HG03457 (cell line): Measurements from ENCODE around the gene ZNF763.
"Not testable (repeated sequence)": the region's sequence is repeated elsewhere in the genome, so short reads cannot be mapped to it uniquely, and the experiment has no call there.

Experiments
- ATAC-seq: cut with Tn5 transposase; IDR thresholded peaks from one replicate; pipeline ENCODE4 v1.9.1; 2021; ENCODE audit warnings: moderate number of reproducible peaks; ENCODE audit not compliant: unreplicated experiment

ZNF763 gene

GRCh38 chr19:11970174-11970573 lies 5.3 kb downstream of the ZNF763 start:
- ATAC-seq: no peak

- no peak for ATAC-seq
Measured at GRCh38 chr19:11971041-11971440, 6.2 kb downstream of the ZNF763 start.

- ATAC-seq: no peak
Measured at GRCh38 chr19:11973019-11973810, 8.4 kb downstream of the ZNF763 start.

GRCh38 chr19:11978492-11979100 lies 13.8 kb downstream of the ZNF763 start:
- no peak for ATAC-seq

- ATAC-seq: no peak
Measured at GRCh38 chr19:11979527-11979926, 14.7 kb downstream of the ZNF763 start.

GRCh38 chr19:11982526-11982925 lies 17.7 kb downstream of the ZNF763 start:
- no peak for ATAC-seq

GRCh38 chr19:11984986-11985385 lies 20.1 kb downstream of the ZNF763 start:
- ATAC-seq: no peak

GRCh38 chr19:11986754-11987153 lies 21.9 kb downstream of the ZNF763 start:
- no peak for ATAC-seq

- no peak for ATAC-seq
Measured at GRCh38 chr19:11987405-11988281, 22.8 kb downstream of the ZNF763 start.

- ATAC-seq: no peak
Measured at GRCh38 chr19:11989112-11989456, 24.2 kb downstream of the ZNF763 start.

- not testable (repeated sequence) for ATAC-seq
Measured at GRCh38 chr19:11991921-11992320, 27.1 kb downstream of the ZNF763 start.

GRCh38 chr19:11995174-11995573 lies 30.3 kb downstream of the ZNF763 start:
- no peak for ATAC-seq

GRCh38 chr19:12000152-12000981 lies 35.5 kb downstream of the ZNF763 start:
- no peak for ATAC-seq

- ATAC-seq: no peak
Measured at GRCh38 chr19:12015015-12015752, 50.3 kb downstream of the ZNF763 start.

GRCh38 chr19:12015753-12016116 lies 50.9 kb downstream of the ZNF763 start:
- no peak for ATAC-seq
